H9 (cell line): Measurements from ENCODE around the gene RAP1GAP. TPM values are rescaled to one million over a fixed set of nuclear protein-coding genes. Genes with fewer than 3 reads are reported as not detected.

Experiments
- DNase-seq: peaks from one replicate; pipeline ENCODE4 v3.0.0-alpha.2; 2017
- H2AFZ ChIP-seq: one replicate; pipeline ENCODE4 v1.6.1; 2013; ENCODE audit warnings: mild to moderate bottlenecking, low read length, control low read depth, moderate library complexity
- H2AK5ac ChIP-seq: 2 replicates; pipeline ENCODE4 v1.6.1; 2013; ENCODE audit warnings: low read length, control low read depth, mixed read lengths; ENCODE audit not compliant: insufficient read length
- H2BK120ac ChIP-seq: one replicate; pipeline ENCODE4 v1.6.1; 2013; ENCODE audit warnings: low read depth, mild to moderate bottlenecking, low read length, control low read depth, inconsistent platforms; ENCODE audit not compliant: poor library complexity, severe bottlenecking
- H2BK12ac ChIP-seq: 2 replicates; pipeline ENCODE4 v1.6.1; 2013; ENCODE audit warnings: low read length, control low read depth, mixed read lengths, low read depth; ENCODE audit not compliant: insufficient read length
- H2BK15ac ChIP-seq: 2 replicates; pipeline ENCODE4 v1.6.1; 2013; ENCODE audit warnings: low read depth, low read length, control low read depth
- H2BK20ac ChIP-seq: one replicate; pipeline ENCODE4 v1.6.1; 2013; ENCODE audit warnings: low read depth, mild to moderate bottlenecking, low read length, control low read depth, inconsistent platforms; ENCODE audit not compliant: poor library complexity, severe bottlenecking
- H2BK5ac ChIP-seq: 2 replicates; pipeline ENCODE4 v1.6.1; 2013; ENCODE audit warnings: low read length, control low read depth, mixed read lengths; ENCODE audit not compliant: insufficient read length
- H3K14ac ChIP-seq: 2 replicates; pipeline ENCODE4 v1.6.1; 2013; ENCODE audit warnings: low read length, control low read depth; ENCODE audit not compliant: insufficient read depth
- H3K18ac ChIP-seq: 2 replicates; pipeline ENCODE4 v1.6.1; 2013; ENCODE audit warnings: low read depth, mild to moderate bottlenecking, mixed read lengths, low read length, control low read depth; ENCODE audit not compliant: insufficient read length
- H3K23ac ChIP-seq: 2 replicates; pipeline ENCODE4 v1.6.1; 2013; ENCODE audit warnings: low read length, control low read depth, mixed read lengths, low read depth; ENCODE audit not compliant: insufficient read length
- H3K23me2 ChIP-seq: 2 replicates; pipeline ENCODE4 v1.6.1; 2013; ENCODE audit warnings: low read depth, mild to moderate bottlenecking, mixed read lengths, low read length, control low read depth; ENCODE audit not compliant: insufficient read length, poor library complexity, severe bottlenecking
- H3K27ac ChIP-seq: 2 replicates; pipeline ENCODE4 v1.5.1; 2013; ENCODE audit warnings: low read length, control low read depth, mixed read lengths, low read depth; ENCODE audit not compliant: insufficient read length
- H3K27me3 ChIP-seq: 2 replicates; pipeline ENCODE4 v1.6.1; 2013; ENCODE audit warnings: low read length, control low read depth, inconsistent platforms; ENCODE audit not compliant: insufficient read depth
- H3K4ac ChIP-seq: 2 replicates; pipeline ENCODE4 v1.6.1; 2013; ENCODE audit warnings: low read depth, mild to moderate bottlenecking, control low read depth, inconsistent platforms, low read length, moderate library complexity
- H3K4me1 ChIP-seq: 2 replicates; pipeline ENCODE4 v1.6.1; 2013; ENCODE audit warnings: low read length, control low read depth, inconsistent platforms; ENCODE audit not compliant: insufficient read depth
- H3K4me2 ChIP-seq: 2 replicates; pipeline ENCODE4 v1.6.1; 2013; ENCODE audit warnings: low read length, control low read depth, mixed read lengths; ENCODE audit not compliant: insufficient read length, insufficient read depth
- H3K56ac ChIP-seq: 2 replicates; pipeline ENCODE4 v1.6.1; 2013; ENCODE audit warnings: low read depth, mild to moderate bottlenecking, mixed read lengths, low read length, control low read depth; ENCODE audit not compliant: insufficient read length
- H3K79me1 ChIP-seq: 2 replicates; pipeline ENCODE4 v1.6.1; 2013; ENCODE audit warnings: low read depth, mild to moderate bottlenecking, moderate library complexity, low read length, control low read depth, inconsistent platforms; ENCODE audit not compliant: insufficient read depth, poor library complexity, severe bottlenecking
- H3K79me2 ChIP-seq: 2 replicates; pipeline ENCODE4 v1.6.1; 2013; ENCODE audit warnings: low read length, control low read depth, inconsistent platforms; ENCODE audit not compliant: insufficient read depth
- H3K9ac ChIP-seq: 2 replicates; pipeline ENCODE4 v1.6.1; 2013; ENCODE audit warnings: low read length, control low read depth, mixed read lengths; ENCODE audit not compliant: insufficient read length; ENCODE audit errors: extremely low read depth
- H3K9me3 ChIP-seq: one replicate; pipeline ENCODE4 v1.6.1; 2013; ENCODE audit warnings: low read depth, low read length, inconsistent platforms; ENCODE audit not compliant: control insufficient read depth
- H3T11ph ChIP-seq: one replicate; pipeline ENCODE4 v1.6.1; 2013; ENCODE audit warnings: mild to moderate bottlenecking, low read length, control low read depth, inconsistent platforms
- H4K20me1 ChIP-seq: one replicate; pipeline ENCODE4 v1.6.1; 2013; ENCODE audit not compliant: control insufficient read depth, insufficient read length, insufficient read depth
- H4K5ac ChIP-seq: 2 replicates; pipeline ENCODE4 v1.6.1; 2013; ENCODE audit warnings: low read depth, mild to moderate bottlenecking, mixed read lengths, low read length, control low read depth; ENCODE audit not compliant: insufficient read length
- H4K8ac ChIP-seq: replicated peaks from 2 replicates; pipeline ENCODE4 v1.6.1; 2013; ENCODE audit warnings: low read length, control low read depth, mixed read lengths, low read depth; ENCODE audit not compliant: insufficient read length
- H4K91ac ChIP-seq: 2 replicates; pipeline ENCODE4 v1.6.1; 2013; ENCODE audit warnings: low read depth, mild to moderate bottlenecking, moderate library complexity, mixed read lengths, low read length, control low read depth; ENCODE audit not compliant: insufficient read length
- H3K27ac Mint-ChIP-seq, 3 experiments: 2 replicates in 2 of 3; 3 replicates in 1 of 3; pipeline ENCODE4 v1.8.0; 2020 to 2021; ENCODE audit warnings: mixed read lengths in 3 of 3, mild to moderate bottlenecking in 1 of 3, moderate library complexity in 1 of 3
- H3K27me3 Mint-ChIP-seq: 2 replicates; pipeline ENCODE4 v1.8.0; 2021; ENCODE audit warnings: low read depth, mild to moderate bottlenecking, moderate library complexity, mixed read lengths
- H3K36me3 Mint-ChIP-seq, 3 experiments: 2 replicates in 2 of 3; 3 replicates in 1 of 3; pipeline ENCODE4 v1.8.0; 2020 to 2021; ENCODE audit warnings: low read depth in 3 of 3, mixed read lengths in 3 of 3; ENCODE audit not compliant: insufficient read depth in 1 of 3
- H3K4me1 Mint-ChIP-seq, 2 experiments: 2 replicates each; pipeline ENCODE4 v1.8.0; 2020; ENCODE audit warnings: mixed read lengths in 2 of 2
- H3K4me3 Mint-ChIP-seq, 2 experiments: 2 replicates in 1 of 2; 3 replicates in 1 of 2; pipeline ENCODE4 v1.8.0; 2020 to 2021; ENCODE audit warnings: mild to moderate bottlenecking in 2 of 2, mixed read lengths in 2 of 2, moderate library complexity in 1 of 2
- H3K9me3 Mint-ChIP-seq, 2 experiments: 2 replicates in 1 of 2; 3 replicates in 1 of 2; pipeline ENCODE4 v1.8.0; 2020; ENCODE audit warnings: mild to moderate bottlenecking in 2 of 2, mixed read lengths in 2 of 2, moderate library complexity in 1 of 2
- CTCF ChIP-seq: fragments of 200-600 bp; sonication (generic); conservative IDR thresholded peaks from 3 replicates; pipeline ENCODE4 v1.8.0; 2021; ENCODE audit warnings: antibody characterized with exemption, mild to moderate bottlenecking
- WGBS: extraction: QIAGEN DNeasy Blood & Tissue Kit; methylation state at CpG from one replicate; pipeline ENCODE4 v1.1.7; 2013; ENCODE audit warnings: missing lambda C conversion rate, low lambda C conversion rate, mixed read lengths; ENCODE audit not compliant: insufficient read length; ENCODE audit errors: extremely low coverage; 5-methylcytosine and 5-hydroxymethylcytosine counted together
- total RNA-seq: library from RNA; stranded (reverse); gene quantifications from 2 replicates; pipeline ENCODE4 v1.2.1, GENCODE V29; 2021

Gene RAP1GAP
- total RNA-seq, 1 experiment from 2014 or later, result 7.9 TPM

DNA sequence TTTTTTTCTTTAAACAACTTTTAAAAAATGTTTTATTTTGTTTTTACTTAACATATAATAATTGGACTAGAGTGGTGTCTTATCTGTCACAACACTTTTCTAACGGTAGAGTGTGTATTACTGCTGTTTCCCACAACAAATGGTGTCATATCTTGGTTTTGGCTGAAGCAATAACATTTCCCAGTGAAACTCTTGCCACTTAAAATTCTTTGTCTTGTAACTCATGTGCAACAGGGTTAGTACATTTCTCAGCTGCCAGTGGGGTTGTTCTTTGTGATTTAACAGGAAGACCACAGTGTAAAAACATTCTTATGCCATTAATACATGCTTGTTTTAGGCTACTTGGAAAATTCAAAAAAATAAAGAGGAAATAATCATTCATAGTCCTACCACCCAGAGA lies 116.4 kb downstream of the RAP1GAP start:
- H3K27ac ChIP-seq, result no peak overlapping the region

More for the DNA sequence above, 116.4 kb downstream of the RAP1GAP start:
- no peaks in the 10 kb centered on the region for H3K27me3 ChIP-seq
- no peaks in the 10 kb centered on the region for H3K79me2 ChIP-seq
- Mint-ChIP-seq H3K9me3 (no peaks in the 10 kb centered on the region), H3K27me3 (no peaks in the 10 kb centered on the region), H3K27ac (peak overlapping the region in 2 of 3 experiments; percentile 88; a peak in 2 of 7 replicates), H3K36me3 (peaks cover 5 to 22% (median 8%) of the 10 kb centered on the region in 3 experiments; a peak in 6 of 7 replicates), H3K4me3 (no peak overlapping the region), H3K4me1 (peaks cover 32 to 37% of the 10 kb centered on the region in 2 experiments)
- no peak overlapping the region for H3T11ph ChIP-seq
- WGBS, result no CpG with 5 or more reads among the region's 1 CpG
- no peaks in the 10 kb centered on the region for H3K23me2 ChIP-seq
- DNase-seq, result no peak
- no peak overlapping the region for H2BK120ac ChIP-seq
- H2BK5ac ChIP-seq, result no peak overlapping the region
- H2BK20ac ChIP-seq, result no peak overlapping the region
- TF ChIP-seq CTCF, result no peak
- no peak overlapping the region for H3K56ac ChIP-seq
- no peak overlapping the region for H3K14ac ChIP-seq
- no peaks in the 10 kb centered on the region for H3K9me3 ChIP-seq
- H3K4me2 ChIP-seq, result no peak overlapping the region
- H3K4ac ChIP-seq, result no peak overlapping the region
- H3K23ac ChIP-seq, result no peak overlapping the region
- no peak overlapping the region for H4K8ac ChIP-seq
- no peaks in the 10 kb centered on the region for H4K20me1 ChIP-seq
- no peaks in the 10 kb centered on the region for H3K79me1 ChIP-seq
- H4K5ac ChIP-seq, result no peak overlapping the region
- no peak overlapping the region for H3K9ac ChIP-seq
- H2AK5ac ChIP-seq, result no peak overlapping the region
- H2BK12ac ChIP-seq, result no peak overlapping the region
- H2BK15ac ChIP-seq, result no peak overlapping the region
- H3K18ac ChIP-seq, result no peak overlapping the region
- no peak overlapping the region for H2AFZ ChIP-seq
- H4K91ac ChIP-seq, result no peak overlapping the region
- H3K4me1 ChIP-seq, result peaks cover 2% of the 10 kb centered on the region; the same call in 1 of the 2 replicates
